ENCODE data around the gene TAS1R2. TPM values are rescaled to one million over a fixed set of nuclear protein-coding genes. Genes with fewer than 3 reads are reported as not detected.
"Not testable (repeated sequence)": the region's sequence is repeated elsewhere in the genome, so short reads cannot be mapped to it uniquely, and the experiment has no call there.

TAS1R2 gene
- total RNA-seq, 1 donor from 2014 or later: not detected

DNA sequence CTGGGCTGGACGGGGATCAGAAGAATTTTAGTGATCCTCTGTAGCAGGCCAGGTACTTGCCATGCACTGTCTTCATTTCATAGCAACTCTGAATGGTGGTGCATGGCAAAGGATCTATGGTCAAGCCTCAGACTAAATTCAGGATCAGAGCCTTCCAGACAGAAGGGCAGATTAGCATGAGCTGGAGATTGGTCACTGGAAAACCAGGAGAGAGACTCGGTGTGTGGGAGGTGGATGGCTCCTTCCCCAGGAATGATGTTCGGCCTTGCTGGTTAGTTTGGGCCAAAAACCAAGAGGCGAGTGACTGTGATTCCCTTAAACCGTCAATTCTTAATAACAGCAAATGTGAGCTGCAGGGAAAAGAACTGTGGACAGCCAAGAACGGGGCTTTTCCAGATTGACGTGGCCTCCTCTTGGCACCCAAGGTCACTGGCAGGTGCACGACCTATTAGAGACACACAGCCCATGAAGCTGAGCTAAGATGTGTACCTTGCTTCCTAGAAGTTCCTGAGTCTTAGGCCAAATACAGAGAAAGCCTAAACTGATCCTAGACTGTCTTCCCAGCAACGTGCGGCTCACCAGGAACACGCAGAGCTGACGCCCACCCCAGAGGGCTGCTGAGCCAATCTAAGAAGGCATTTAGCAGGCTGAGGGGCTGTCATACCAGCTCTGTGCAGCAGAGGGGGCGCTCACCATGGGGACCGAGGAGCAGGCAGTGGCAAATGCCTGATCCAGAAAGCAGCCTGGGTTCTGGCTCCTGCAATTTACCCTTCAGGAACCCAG is 24.4 kb upstream of the TAS1R2 start:
- peak; percentile 67 for DNase-seq

DNA sequence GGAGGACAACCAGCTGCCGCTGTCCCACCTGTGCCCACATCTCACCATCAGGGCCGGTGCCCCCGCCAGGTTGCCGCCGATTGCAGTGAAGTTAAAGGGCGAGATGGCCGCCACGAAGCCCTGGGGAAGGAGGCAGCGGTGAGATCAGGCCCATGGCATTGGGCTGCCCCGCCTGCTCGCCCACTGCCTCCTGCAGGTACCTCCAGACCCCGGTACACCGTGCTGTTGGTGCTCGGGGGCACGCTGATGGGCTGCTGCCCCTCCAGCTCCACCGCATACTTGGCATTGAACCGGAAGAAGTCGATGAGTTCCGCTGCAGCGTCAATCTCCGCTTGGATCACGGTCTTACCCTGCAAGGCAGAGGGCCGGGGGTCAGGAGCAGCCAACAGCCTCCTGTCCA is 23.6 kb upstream of the TAS1R2 start:
- no peak for DNase-seq

DNA sequence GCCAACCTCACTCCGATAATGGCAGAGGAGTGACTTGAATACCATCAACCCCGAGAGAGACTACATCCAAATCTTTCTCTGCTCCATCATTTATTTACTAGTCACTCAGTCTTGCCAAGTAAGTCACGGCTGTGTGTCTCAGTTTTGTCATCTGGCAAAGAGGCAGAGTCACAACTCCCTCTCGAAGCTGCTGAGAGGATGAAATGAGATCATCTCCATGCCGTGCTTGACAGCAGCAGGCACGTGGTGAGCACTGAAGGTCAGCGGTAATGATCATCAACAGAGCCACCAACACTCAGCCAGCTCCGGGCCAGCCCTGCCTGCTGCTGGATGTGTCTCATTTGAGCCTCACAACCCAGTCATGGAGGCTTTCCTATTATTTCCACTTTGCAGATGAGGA is 23.0 kb upstream of the TAS1R2 start:
- peak; percentile 8 for DNase-seq

DNA sequence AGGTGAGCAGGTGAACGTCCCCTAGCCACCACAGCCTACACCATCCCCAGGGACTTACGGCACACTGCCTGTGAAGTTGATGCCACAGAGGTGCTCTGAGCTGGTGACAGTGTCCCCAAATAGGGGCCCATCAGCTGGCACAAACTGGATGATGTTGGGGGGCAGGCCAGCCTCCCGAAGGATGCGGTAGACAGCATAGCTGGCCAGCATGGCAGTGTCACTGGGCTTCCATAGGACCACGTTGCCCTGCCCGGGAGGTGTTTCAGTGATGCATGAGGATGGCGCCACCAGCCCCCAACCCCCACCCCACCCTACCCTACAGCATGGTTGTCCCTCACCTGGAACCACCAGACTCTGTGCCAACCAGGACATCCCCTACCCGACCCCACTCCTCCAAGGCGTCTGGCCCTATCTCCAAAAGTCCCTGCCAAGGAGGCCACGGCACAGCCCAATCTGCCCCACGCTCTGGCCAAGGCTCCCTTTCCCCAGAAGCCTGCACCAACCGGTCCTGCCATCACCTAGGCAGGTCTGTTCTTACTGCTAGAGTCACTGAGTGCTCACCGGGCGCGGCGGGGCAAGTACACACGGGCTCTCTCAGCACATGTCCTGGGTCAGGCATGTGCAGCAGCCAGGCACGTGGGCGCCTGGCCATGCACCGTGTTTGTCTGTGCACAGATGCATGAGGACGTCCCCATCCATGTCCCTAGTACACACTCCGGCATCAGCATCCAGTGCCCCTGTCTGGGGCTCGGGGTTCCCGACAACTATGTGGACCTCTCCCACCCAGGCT is 22.4 kb upstream of the TAS1R2 start:
- DNase-seq: no peak

DNA sequence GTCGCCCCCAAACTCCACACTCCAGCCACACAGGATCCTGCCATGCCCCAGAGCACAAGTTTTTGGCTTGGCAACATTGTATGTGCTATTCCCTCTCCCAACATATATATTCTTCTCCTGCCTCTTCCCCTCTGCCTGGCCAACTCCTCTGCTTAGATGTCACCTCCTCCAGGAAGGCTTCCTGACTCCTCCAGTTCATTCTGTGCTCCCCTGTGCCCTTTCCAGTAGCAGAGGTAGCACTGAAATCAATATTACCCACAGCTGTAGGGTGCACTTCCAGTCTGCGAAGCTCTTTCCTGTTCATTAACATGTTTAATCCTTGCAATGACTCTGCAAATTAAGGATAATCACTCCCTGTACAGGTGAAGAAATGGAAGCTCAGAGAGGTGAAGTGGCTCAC is 21.7 kb upstream of the TAS1R2 start:
- DNase-seq: no peak

DNA sequence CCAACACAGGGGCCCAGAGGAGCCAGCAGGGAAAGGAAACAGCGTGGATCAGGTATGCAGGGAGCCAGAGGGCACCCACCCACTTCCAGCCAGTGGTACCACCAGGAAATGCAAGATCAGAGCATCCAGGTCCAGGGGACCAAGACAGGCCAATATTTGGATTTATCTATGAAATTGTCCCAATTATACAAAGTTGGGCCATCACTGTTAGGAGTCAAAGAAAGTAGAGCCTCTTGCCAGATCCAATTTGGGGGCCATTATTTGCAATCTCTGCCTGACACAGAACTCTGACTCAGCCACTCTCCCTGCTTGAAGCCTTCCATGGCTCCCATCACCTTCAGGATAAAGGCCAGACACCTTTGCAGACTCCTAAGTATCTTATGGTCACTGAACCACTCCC is 21.1 kb upstream of the TAS1R2 start:
- no peak for DNase-seq

DNA sequence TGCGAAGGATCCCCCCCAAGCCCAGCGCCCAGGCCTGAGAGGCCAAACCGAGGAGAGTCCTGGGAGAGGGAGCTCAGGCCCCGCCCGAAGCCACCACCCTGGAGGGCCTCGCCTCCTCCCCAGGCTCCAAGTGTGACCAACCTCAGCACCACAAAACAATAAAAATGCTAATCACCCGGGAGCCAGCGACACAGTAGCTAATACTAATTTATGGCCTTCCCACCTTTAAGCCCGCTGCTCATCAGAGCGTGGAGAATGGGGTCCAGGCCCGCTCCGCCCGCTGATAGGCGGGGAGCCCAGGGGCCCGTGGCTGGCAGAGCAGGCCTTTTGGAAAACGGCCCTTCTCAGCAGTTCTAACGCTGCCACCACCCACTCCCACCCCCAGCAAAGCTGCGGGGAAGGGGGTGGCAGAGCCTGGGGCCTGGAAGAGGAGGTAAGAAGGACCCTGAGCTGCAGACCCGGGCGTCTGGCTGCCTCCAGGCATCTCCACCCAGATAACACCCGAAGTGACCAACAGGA is 20.4 kb upstream of the TAS1R2 start:
- DNase-seq: no peak

DNA sequence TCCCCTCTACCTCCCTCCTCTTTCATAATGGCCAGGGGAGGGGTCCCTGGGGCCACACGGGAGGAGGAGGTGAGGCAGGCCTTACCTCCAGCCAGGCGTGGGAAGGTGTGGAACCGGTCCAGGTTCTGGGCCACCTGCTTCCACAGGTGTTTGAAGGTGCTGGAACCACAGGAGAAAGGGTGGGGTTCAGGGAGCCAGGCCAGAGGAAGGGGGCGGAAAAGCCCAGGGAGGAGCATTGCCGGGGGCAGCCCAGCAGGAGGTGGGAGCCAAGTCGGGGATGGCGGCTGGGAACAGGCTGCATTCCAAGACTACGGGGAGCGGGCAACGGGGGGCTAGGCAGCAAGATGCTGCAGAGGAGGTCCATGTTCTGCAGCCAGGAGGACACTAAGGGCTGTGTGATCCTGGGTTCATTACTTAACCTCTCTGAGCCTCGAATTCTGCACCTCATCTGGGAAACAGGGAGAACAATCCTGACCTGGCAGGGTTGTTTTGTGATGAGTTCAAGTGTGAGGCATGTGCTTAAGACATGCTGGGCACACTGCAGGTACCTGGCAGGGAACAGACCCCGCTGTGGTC is 19.8 kb upstream of the TAS1R2 start:
- DNase-seq: no peak

DNA sequence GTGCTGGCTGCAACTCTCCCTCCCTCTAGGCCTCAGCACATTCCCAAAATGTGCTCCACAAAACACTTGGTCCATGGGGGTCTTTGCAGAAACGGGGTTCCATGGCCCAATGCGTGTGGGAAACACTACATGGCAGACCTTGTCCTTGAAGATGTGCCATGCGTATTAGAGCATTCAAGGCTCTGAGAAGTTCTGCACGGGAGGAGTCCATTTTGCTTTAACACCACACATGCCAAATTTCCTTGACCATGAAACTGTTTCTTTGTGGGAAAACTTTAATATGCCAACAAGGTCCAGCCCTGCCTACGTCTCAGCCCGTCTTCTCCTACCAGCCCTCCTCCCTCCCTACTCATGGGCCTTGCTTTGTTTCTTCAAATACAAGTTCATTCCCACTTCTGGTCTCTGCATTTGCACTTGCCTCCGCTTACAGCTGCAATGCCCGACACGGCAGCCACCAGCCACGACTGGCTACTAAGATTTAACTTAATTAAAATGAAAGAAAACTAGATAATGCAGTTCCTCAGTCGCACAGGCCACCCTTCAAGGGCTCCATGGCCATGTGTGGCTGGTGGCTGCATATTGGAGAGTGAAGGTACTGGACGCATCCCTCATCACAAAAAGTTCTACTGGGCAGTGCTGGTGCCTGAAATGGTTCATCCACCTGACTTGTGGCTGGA is 19.2 kb upstream of the TAS1R2 start:
- DNase-seq: no peak

DNA sequence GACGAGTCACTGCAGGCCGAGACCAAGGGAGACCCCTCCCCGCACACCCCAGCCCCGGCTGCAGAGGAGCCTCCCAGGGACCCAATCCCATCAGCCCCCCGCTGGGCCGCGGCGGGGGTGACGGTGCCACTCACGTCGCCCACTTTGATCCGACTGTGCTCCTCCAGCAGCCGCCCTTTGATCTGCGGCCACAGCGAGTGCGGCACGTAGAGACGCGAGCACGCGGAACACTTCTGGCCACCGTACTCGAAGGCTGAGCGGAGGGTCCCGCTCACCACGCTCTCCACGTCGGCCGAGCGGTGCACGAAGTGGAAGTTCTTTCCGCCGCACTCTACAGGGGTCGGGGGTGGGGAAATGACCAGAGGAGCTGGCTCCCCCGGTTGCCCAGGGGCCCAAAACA is 17.8 kb upstream of the TAS1R2 start:
- no peak for DNase-seq

DNA sequence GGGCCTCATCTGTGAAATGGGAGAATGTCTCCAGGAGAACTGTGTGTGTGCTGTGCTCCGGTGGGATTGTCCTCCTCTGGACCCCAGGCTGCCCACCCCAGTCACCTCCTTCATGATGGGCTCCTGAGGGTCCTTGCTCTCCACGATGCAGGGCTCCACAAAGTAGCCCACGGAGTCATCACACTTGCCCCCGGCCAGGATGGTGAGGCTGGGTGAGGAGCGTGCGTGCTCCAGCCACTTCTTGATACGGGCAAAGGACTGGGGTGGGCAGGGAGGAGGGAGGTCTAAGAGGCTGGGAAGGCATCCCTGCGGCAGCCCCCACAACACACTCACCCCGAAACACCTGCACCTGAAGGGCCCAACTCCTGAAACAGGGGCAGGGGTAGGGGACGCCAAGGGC is 16.8 kb upstream of the TAS1R2 start:
- DNase-seq: no peak

DNA sequence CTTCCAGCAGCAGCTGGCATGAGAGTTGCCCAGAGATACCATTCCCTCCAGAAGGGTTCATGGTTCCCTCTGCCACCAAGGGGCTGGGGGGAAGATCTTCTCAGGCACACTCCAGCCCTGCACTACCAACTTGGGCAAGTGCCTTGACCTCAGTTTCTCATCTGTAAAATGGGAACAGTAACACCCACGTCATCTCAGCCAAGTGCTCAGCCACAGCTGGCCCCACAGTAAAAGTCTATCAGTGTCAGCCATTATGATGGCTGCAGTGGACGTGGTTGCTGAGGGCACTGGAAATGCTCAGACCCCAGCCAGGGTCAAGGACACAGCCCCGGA is 16.3 kb upstream of the TAS1R2 start:
- DNase-seq: no peak

DNA sequence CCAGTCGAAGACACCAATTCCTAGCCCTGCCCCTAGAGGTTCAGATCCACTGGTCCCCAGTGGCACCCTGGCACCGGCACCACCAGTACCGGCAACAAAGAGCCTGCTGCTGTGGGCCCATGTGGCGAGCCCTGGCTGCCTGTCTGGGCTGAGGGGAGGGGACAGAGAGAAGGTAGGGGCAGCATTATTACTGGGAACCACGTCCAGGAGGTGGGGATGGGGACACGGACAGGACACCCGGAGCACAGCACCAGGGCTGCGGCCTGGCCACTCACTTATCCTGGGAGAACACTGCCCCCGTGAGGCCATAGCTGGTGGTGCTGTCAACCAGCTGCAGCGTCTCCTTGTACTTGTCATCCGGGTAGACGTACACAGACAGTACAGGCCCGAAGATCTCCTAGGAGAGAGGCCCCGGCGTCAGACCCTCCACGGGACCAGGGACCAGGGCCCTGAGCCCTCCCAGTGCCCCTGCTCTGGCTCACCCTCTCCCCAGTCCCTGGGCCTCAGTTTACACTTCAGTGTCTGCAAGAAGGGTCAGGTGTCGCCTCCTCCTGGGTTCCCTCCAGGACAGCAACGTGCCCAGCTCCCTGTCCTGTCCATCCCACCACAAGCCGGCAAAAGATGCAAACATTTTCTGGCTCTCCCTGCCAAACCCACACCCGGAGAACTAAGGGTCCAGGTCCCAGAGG is 15.8 kb upstream of the TAS1R2 start:
- DNase-seq: peak; percentile 46

DNA sequence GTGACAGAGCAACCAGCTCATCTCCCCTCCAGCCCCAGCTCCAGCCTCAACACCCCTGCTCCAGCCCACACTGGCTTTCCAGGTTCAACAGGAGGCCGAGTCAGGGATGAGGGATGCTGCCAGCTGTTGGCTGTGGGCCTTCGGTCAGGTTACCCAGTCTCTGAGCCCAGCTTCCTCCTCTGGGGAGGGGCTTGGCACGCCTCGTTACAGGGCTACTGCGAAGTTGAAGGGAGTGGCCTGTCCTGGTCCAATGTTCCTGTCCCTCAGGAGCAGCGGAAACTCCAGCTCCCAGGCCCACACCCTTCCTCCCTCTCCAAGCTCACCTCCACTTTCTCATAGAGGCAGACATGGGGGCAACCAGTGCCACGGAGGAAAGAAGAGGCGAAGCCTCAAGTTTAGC is 15.1 kb upstream of the TAS1R2 start:
- no peak for DNase-seq

DNA sequence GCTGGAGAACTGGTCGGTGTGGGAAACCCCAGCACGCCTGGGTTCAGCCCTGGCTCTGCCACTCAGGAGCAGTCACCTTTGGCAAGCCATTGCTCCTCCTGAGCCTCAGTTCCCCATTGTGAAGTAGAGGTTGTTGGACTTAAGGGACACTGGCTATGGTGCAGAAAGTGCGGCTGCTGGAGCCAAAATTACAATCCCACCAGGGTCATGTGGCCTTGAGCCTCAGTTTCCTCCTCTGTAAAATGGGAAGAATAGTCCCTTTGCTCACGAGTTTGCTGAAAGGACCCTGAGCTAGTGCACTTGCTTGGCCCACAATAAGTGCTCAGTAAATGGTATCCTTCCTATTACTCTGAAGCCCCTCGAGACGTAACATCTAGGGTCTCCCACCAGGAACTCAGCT is 14.6 kb upstream of the TAS1R2 start:
- DNase-seq: no peak

DNA sequence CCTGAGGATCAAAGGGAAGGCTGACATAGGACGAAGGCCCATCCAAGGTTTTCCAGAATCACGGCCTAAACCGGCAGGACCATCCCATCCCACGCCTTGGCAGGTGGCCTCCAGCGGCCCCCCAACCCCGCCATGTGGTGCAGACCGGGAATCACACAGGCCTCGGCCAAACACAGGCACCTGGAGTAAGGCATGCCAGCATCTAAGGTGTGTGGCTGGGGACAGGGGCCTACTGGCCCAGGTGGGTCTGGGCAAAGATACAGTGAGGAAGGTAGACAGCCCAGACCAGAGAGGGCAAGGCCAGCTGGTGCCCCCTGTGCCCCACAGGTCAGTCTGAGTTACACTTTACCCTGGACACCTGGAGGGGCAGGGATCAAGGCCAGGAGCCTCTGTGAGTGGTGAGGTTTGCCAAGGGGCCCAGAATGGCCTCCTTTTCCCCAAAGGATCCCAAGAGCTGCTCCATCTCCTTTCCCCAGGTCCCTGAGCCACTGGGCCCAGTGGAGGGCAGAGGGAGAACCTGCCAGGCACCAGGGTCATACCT is 12.7 kb upstream of the TAS1R2 start:
- DNase-seq: no peak

DNA sequence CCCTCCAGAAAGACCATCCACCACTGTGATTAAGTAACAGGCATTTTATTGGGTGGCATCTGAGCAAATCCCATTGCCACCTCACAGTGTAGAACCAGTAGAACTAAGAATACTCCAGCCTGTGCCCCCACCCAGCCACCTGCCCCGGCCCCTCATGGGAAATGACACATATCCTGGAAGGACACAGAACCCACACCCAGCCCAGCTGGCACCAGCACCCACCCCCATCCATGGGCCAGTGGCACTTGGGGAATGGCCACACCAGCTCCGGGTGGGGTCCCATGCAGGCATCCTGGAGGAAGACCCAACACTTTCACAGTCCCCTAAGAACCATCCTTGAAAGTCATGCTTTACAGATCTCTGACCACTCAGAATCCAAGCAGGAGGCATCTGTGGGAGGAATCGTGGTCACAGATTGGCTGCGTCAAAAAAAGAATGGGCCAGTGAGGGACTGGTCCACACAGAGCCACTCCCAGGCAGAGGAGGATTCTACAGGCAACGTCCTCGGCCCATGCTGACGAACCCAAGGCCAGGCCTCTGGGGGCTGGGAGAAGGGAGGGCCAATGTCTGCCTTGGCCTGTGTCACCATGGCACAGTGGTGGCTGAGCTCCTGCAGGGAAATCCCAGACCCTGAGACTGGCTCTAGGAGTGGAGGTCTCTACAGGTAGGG is 12.1 kb upstream of the TAS1R2 start:
- DNase-seq: no peak

DNA sequence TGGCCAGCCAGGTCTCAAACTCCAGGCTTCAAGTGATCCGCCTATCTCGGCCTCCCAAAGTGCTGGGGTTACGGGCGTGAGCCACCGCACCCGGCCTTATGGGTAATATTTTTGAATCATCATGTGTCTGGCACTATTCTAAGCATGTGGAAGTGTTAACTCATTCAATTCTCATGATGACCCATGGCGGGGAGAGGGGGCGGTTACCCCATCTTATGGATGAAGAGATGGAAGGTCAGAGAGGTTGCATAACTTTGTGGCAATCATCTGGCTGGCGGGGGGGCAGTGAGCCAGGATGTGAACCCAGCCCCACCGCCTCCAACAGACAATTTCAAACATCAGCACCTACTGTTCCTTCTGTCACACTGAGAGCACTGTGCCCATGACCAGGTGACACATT is 11.5 kb upstream of the TAS1R2 start:
- no peak for DNase-seq

DNA sequence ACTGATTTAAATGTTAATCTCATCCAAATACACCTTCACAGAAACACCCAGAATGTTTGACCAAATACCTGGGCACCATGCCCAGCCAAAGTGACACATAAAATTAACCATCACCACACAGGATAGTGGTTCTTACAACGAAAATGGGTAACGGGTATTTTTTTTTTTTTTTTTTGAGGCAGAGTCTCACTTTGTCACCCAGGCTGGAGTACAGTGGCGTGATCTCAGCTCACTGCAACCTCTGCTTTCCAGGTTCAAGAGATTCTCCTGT is 11.1 kb upstream of the TAS1R2 start:
- not testable (repeated sequence) for DNase-seq

DNA sequence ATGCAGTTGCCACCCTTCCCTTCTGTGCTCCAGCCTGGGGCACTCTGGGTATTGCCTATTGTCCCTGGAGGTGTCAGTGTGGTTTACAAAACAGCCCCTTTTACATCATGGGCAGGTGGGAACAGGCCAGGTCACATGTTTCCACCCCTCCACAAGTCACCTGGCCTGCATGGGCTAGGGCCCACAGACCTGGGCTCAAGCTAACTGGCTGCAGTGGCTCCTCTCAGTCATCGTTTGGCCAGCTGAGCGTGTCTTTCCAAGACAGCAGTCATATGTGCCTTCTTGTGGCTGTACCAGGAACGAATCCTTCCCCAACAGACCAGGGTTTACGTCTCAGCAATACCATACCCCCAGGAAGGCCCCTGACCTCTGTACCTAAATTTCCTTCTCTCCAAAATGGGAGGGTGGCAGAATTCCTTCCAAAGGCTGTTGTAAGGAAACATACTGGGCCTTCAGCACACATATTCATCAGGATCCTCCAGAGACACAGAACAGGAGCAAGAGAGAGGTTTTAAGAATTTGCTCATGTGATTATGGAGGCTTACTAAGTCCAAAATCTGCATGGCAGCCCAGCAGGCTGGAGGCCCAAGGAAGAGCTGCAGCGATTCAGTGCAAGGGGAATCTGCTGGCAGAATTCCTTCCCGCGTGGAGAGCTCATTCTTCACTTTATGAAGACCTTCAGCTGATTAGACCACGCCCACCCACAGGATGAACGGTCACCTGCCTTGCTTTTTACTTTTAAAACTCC is 10.6 kb upstream of the TAS1R2 start:
- no peak for DNase-seq

Data from occipital lobe (tissue), 2 donors.